ENCODE results near the gene ZNF503.

DNA sequence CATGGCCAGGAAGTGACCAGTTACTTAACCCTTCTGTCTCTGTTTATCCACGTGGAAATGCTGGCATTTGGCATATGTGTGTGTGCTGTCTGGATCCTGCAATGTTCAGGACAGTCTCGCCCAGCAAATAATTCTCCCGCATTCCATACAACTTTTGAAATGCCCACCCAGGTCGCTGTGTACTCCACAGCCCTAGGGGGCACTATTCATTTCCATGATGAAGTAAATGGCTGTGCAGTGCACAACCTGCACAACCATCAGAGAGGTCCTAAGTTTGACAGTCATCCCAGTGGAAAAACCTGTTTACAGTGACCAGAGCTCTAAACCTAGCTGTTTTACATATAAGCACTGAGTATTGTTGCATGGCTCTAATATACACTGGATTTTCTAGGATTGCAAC lies 38.1 kb downstream of the ZNF503 start:
- no peak for TF ChIP-seq POLR2AphosphoS5 (IDR thresholded peaks at IDR 0.05; ENCODE audit: borderline replicate concordance, low read depth, low read length)
- no peak for TF ChIP-seq EZH2 (IDR thresholded peaks at IDR 0.05)
